CD4-positive, alpha-beta T cell (primary cell): ENCODE results near the gene HMCN1. TPM values are rescaled to one million over a fixed set of nuclear protein-coding genes. Genes with fewer than 3 reads are reported as not detected.

ENCODE experiments used
- ATAC-seq: fragments of 200-7000 bp; cut with Tn5 transposase; one replicate; pipeline ENCODE4 v1.10.0; 2022; ENCODE audit warnings: mild to moderate bottlenecking; ENCODE audit not compliant: poor library complexity
- CTCF ChIA-PET: fragments of 350-600 bp; sonication (Branson Sonifier 250); formaldehyde crosslinking; loops from one replicate; lab custom pipeline; 2021; ENCODE audit warnings: antibody characterized with exemption, inconsistent platforms; lab: Charles Lee
- POLR2A ChIA-PET: fragments of 350-600 bp; sonication (Branson Sonifier 250); formaldehyde crosslinking; loops from one replicate; lab custom pipeline; 2021; ENCODE audit warnings: antibody characterized with exemption, inconsistent platforms; lab: Charles Lee
- DNase-seq, 14 experiments: peaks; one replicate each; pipeline ENCODE4 v3.0.0-alpha.2; 2013 to 2020; ENCODE audit warnings: mixed read lengths in 2 of 14
- H3K27ac ChIP-seq, 2 donors: one replicate each; pipeline versions ENCODE4 v1.5.1 to v1.7.0; 2013; ENCODE audit warnings: low read length in 2 of 2, low read depth in 1 of 2, mild to moderate bottlenecking in 1 of 2
- H3K27me3 ChIP-seq, 2 experiments: 1 replicate in 1 of 2; 2 replicates in 1 of 2; pipeline versions ENCODE4 v1.6.1 to v1.7.0; 2013; ENCODE audit warnings: low read length in 2 of 2, control low read depth in 1 of 2, mild to moderate bottlenecking in 1 of 2, moderate library complexity in 1 of 2; ENCODE audit not compliant: insufficient read depth in 2 of 2, control insufficient read depth in 1 of 2
- H3K36me3 ChIP-seq: one replicate; pipeline ENCODE4 v1.6.1; 2013; ENCODE audit warnings: low read length, control low read depth; ENCODE audit not compliant: insufficient read depth
- H3K4me1 ChIP-seq: one replicate; pipeline ENCODE4 v1.6.1; 2013; ENCODE audit warnings: low read length, control low read depth; ENCODE audit not compliant: insufficient read depth
- H3K4me3 ChIP-seq: one replicate; pipeline ENCODE4 v1.5.1; 2013; ENCODE audit warnings: mild to moderate bottlenecking, low read length, moderate library complexity
- H3K9me3 ChIP-seq, 2 experiments: 1 replicate in 1 of 2; 2 replicates in 1 of 2; pipeline versions ENCODE4 v1.6.1 to v1.7.0; 2013; ENCODE audit warnings: low read length in 2 of 2, mild to moderate bottlenecking in 2 of 2, control low read depth in 1 of 2, moderate library complexity in 1 of 2; ENCODE audit not compliant: control insufficient read depth in 1 of 2, insufficient read depth in 1 of 2
- H3K27ac Mint-ChIP-seq: one replicate; pipeline ENCODE4 v1.8.0; 2020; ENCODE audit warnings: mixed read lengths
- H3K27me3 Mint-ChIP-seq: one replicate; pipeline ENCODE4 v1.8.0; 2021; ENCODE audit warnings: mixed read lengths
- H3K36me3 Mint-ChIP-seq: one replicate; pipeline ENCODE4 v1.8.0; 2021; ENCODE audit warnings: low read depth, mixed read lengths
- H3K4me1 Mint-ChIP-seq: one replicate; pipeline ENCODE4 v1.8.0; 2021; ENCODE audit warnings: low read depth, mixed read lengths
- H3K4me3 Mint-ChIP-seq: one replicate; pipeline ENCODE4 v1.8.0; 2020; ENCODE audit warnings: mild to moderate bottlenecking, mixed read lengths
- H3K9me3 Mint-ChIP-seq: one replicate; pipeline ENCODE4 v1.8.0; 2020; ENCODE audit warnings: mixed read lengths
- CTCF ChIP-seq: fragments of 200-600 bp; IDR thresholded peaks from one replicate; pipeline ENCODE4 v1.8.0; 2022; ENCODE audit warnings: antibody characterized with exemption, mild to moderate bottlenecking
- intact Hi-C, 2 experiments: fragments of 100-400 bp; cut with DNase I in 1 of 2; cut with micrococcal nuclease in 1 of 2; formaldehyde crosslinking; loops; one replicate each; pipeline versions ENCODE4 v1.15.1 to v1.9.0; 2023 to 2025; cut with DNase I, micrococcal nuclease
- total RNA-seq, 174 experiments: library from RNA in 2 of 174; stranded (reverse) in 2 of 174; gene quantifications; one replicate each; pipeline ENCODE4 v1.2.3 and lab custom pipeline; 2021 to 2026

Gene HMCN1
- total RNA-seq, 2 experiments from 2014 or later = 0.14 TPM

DNA sequence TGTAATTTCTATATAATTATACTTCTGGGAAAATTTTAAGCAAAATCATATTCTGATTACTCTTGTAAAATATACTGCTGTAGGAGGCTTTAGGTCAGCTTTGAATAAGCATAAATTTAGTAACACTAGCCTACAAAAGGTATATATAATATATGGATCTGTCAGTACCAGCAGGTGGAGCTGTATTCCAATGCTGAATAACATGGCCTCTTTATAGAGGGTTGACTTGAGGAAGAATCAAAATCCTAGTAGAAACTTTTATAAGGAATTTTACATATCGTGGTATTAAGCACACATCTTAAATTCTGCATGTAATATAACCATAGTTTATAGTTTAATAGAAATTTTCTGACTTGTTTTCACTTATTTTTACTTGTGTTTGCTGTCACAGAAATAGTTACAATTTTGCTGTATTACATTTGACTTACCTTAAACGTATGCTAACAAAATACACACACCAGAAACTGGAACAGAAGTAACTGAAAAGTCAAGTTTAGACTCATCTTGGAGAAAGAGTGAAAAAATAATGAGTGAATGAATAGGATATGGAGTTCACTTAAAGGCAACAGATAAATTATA is 79.3 kb downstream of the HMCN1 start:
- H3K36me3 ChIP-seq = no peaks in the 10 kb centered on the region
- ATAC-seq = no peak
- H3K27ac Mint-ChIP-seq = no peak overlapping the region
- H3K4me3 ChIP-seq = no peak overlapping the region
- intact Hi-C loops = loop anchor here (1.0 to 10.0 kb wide), 3 partner anchors 399 to 1171 kb away; no protein-coding TSS in a partner anchor
- H3K27me3 ChIP-seq = no peaks in the 10 kb centered on the region
- peak; percentile 53 for TF ChIP-seq CTCF
- no peaks in the 10 kb centered on the region for H3K4me1 ChIP-seq
- no peaks in the 10 kb centered on the region for H3K4me1 Mint-ChIP-seq
- no peak overlapping the region for H3K27ac ChIP-seq
- H3K9me3 ChIP-seq = no peaks in the 10 kb centered on the region
- no peak overlapping the region for H3K4me3 Mint-ChIP-seq
- DNase-seq = peak in 3 of 14 experiments; percentile 20 to 32 (median 26)
- CTCF ChIA-PET = no interaction called here
- peaks cover 15% of the 10 kb centered on the region for H3K27me3 Mint-ChIP-seq
- POLR2A ChIA-PET = no interaction called here
- H3K9me3 Mint-ChIP-seq = no peaks in the 10 kb centered on the region
- H3K36me3 Mint-ChIP-seq = no peaks in the 10 kb centered on the region

DNA sequence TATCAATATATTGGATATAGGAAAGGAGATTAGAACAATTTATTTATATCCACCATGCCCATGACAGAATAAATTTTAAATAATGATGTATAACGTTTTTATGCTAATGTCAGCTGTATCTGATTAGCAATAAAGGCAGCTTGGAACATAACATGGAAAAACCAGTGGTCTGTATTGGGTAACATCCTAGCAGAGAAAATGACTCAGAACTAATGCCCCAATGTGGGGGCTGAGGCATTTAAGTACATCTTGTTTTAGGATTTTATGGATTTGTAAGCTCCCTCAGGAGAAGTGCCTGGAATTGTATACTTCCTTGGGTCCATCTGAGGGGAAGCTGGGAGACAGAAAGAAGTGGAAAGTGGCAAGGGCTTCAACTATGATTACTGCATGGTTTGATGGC is 82.3 kb downstream of the HMCN1 start:
- Histone ChIP-seq H3K4me3 (no peak overlapping the region), H3K9me3 (no peaks in the 10 kb centered on the region), H3K27me3 (no peaks in the 10 kb centered on the region), H3K36me3 (no peaks in the 10 kb centered on the region), H3K27ac (no peak overlapping the region), H3K4me1 (no peaks in the 10 kb centered on the region)
- no peak overlapping the region for H3K27ac Mint-ChIP-seq
- H3K36me3 Mint-ChIP-seq = no peaks in the 10 kb centered on the region
- H3K9me3 Mint-ChIP-seq = no peaks in the 10 kb centered on the region
- intact Hi-C loops = loop anchor here (10.0 kb wide), 2 partner anchors 508 to 1168 kb away; no protein-coding TSS in a partner anchor
- TF ChIP-seq CTCF = no peak
- CTCF ChIA-PET = no interaction called here
- POLR2A ChIA-PET = no interaction called here
- no peak for ATAC-seq
- H3K27me3 Mint-ChIP-seq = peaks cover 12% of the 10 kb centered on the region
- no peaks in the 10 kb centered on the region for H3K4me1 Mint-ChIP-seq
- no peak overlapping the region for H3K4me3 Mint-ChIP-seq
- DNase-seq = no peak

DNA sequence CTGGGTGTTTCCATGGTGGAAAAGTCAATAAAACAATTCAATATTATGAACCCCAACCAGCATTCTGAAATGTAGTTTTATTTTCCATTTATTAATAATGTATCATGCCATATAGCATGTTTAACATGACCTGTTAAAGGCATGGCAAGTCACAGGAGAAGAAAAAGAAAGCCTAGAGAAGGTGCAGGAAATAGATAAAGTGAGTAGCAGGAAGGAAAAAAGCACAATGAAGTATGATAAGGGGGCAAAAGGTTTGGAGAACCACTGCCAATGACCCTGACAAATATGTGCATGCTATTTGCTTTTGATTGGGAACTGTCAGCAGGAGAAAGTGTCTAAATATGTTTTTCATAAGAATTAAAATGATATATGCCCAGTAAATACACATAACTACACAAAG is 85.6 kb downstream of the HMCN1 start:
- H3K9me3 ChIP-seq = no peaks in the 10 kb centered on the region
- H3K27ac ChIP-seq = no peak overlapping the region
- TF ChIP-seq CTCF = no peak
- ATAC-seq (no peak), DNase-seq (no peak)
- Mint-ChIP-seq H3K27me3 (peaks cover 20% of the 10 kb centered on the region), H3K36me3 (no peaks in the 10 kb centered on the region), H3K4me1 (no peaks in the 10 kb centered on the region), H3K27ac (no peak overlapping the region), H3K4me3 (no peak overlapping the region), H3K9me3 (no peaks in the 10 kb centered on the region)
- POLR2A ChIA-PET = no interaction called here
- intact Hi-C loops = loop anchor here (10.0 kb wide), 2 partner anchors 505 to 1165 kb away; no protein-coding TSS in a partner anchor
- no peaks in the 10 kb centered on the region for H3K4me1 ChIP-seq
- CTCF ChIA-PET = no interaction called here
- no peak overlapping the region for H3K4me3 ChIP-seq
- H3K36me3 ChIP-seq = no peaks in the 10 kb centered on the region
- peaks cover 0 to 4% of the 10 kb centered on the region in 2 experiments for H3K27me3 ChIP-seq
